Muscle of back (tissue), 11 donors: ENCODE results near the gene ARMC9. TPM values are rescaled to one million over a fixed set of nuclear protein-coding genes. Genes with fewer than 3 reads are reported as not detected.
"Not testable (repeated sequence)": the region's sequence is repeated elsewhere in the genome, so short reads cannot be mapped to it uniquely, and the experiment has no call there.

Experiments
- DNase-seq, 3 donors: peaks; one replicate each; pipeline versions ENCODE4 v3.0.0 to v3.0.0-alpha.2; 2013
- polyA plus RNA-seq, 10 donors: library from polyadenylated mRNA; unstranded; fragments of 120-200 nt; gene quantifications; one replicate each; pipeline ENCODE4 v1.2.1, GENCODE V29; 2013; ENCODE audit not compliant: insufficient read length in 10 of 10

Gene ARMC9
- polyA plus RNA-seq, 10 donors = 4.0 to 6.7 (median 5.1) TPM

GRCh38 chr2:231360881-231361371, 162.5 kb downstream of the ARMC9 start:
- no peak for DNase-seq

GRCh38 chr2:231361701-231362554, 163.5 kb downstream of the ARMC9 start:
- DNase-seq = no peak

- DNase-seq = no peak
Observed at GRCh38 chr2:231362555-231363184, 164.2 kb downstream of the ARMC9 start.

GRCh38 chr2:231364061-231364460, 165.6 kb downstream of the ARMC9 start:
- no peak for DNase-seq

- DNase-seq = peak in 1 of 3 donors; percentile 52
Observed at GRCh38 chr2:231364961-231365810, 166.8 kb downstream of the ARMC9 start.

- DNase-seq = no peak
Observed at GRCh38 chr2:231367178-231367577, 168.7 kb downstream of the ARMC9 start.

GRCh38 chr2:231369580-231370428, 171.4 kb downstream of the ARMC9 start:
- DNase-seq = no peak

GRCh38 chr2:231370429-231370748, 172.0 kb downstream of the ARMC9 start:
- DNase-seq = no peak

- DNase-seq = no peak
Observed at GRCh38 chr2:231370749-231371429, 172.5 kb downstream of the ARMC9 start.

GRCh38 chr2:231371430-231372054, 173.1 kb downstream of the ARMC9 start:
- no peak for DNase-seq

- no peak for DNase-seq
Observed at GRCh38 chr2:231372326-231372725, 173.9 kb downstream of the ARMC9 start.

GRCh38 chr2:231373184-231373583, 174.8 kb downstream of the ARMC9 start:
- DNase-seq = no peak

- no peak for DNase-seq
Observed at GRCh38 chr2:231373786-231374349, 175.4 kb downstream of the ARMC9 start.

GRCh38 chr2:231374771-231375170, 176.3 kb downstream of the ARMC9 start:
- no peak for DNase-seq

GRCh38 chr2:231375994-231376615, 177.7 kb downstream of the ARMC9 start:
- not testable (repeated sequence) for DNase-seq

GRCh38 chr2:231376857-231377256, 178.4 kb downstream of the ARMC9 start:
- DNase-seq = no peak

- DNase-seq = no peak
Observed at GRCh38 chr2:231378026-231378722, 179.7 kb downstream of the ARMC9 start.
